ENCODE results near the gene CTSL.

DNA sequence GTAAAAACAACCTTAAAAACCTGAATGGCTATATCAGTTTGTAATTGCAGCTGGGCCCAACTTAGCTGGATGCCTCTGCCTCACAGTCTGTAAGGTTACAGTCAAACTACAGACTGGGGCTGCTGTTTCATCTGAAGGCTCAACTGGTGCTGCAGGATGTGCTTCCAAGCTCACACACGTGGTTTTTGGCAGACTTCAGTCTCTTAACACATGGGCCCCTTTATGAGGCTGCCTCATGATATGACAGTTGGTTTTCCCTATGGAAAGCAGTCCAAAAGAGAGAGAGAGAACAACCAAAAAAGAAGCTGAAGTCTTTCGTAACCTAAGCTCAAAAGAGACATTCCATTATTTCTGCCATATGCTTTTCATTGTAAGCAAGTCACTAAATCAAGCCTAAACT, 27.4 kb downstream of the CTSL start:
- no peak for TF ChIP-seq TOX (CRISPR knock-in tag; IDR thresholded peaks at IDR 0.05; ENCODE audit: borderline replicate concordance)
- no peak for TF ChIP-seq ZNF565 (CRISPR knock-in tag; conservative IDR thresholded peaks at IDR 0.05; ENCODE audit: low read depth)
- no peak for TF ChIP-seq CSDC2 (CRISPR knock-in tag; IDR thresholded peaks at IDR 0.05)
- no peak for TF ChIP-seq ZNF70 (CRISPR knock-in tag; IDR thresholded peaks at IDR 0.05)
- no peak for TF ChIP-seq GLIS3 (CRISPR knock-in tag; IDR thresholded peaks at IDR 0.05)
- TF ChIP-seq, protein P1, sequence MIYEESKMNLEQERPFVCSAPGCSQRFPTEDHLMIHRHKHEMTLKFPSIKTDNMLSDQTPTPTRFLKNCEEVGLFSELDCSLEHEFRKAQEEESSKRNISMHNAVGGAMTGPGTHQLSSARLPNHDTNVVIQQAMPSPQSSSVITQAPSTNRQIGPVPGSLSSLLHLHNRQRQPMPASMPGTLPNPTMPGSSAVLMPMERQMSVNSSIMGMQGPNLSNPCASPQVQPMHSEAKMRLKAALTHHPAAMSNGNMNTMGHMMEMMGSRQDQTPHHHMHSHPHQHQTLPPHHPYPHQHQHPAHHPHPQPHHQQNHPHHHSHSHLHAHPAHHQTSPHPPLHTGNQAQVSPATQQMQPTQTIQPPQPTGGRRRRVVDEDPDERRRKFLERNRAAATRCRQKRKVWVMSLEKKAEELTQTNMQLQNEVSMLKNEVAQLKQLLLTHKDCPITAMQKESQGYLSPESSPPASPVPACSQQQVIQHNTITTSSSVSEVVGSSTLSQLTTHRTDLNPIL (CRISPR knock-in tag; IDR thresholded peaks at IDR 0.05; ENCODE audit: low read depth): no peak
- TF ChIP-seq ZFP3 (CRISPR knock-in tag; IDR thresholded peaks at IDR 0.05): no peak
- TF ChIP-seq, protein P2, sequence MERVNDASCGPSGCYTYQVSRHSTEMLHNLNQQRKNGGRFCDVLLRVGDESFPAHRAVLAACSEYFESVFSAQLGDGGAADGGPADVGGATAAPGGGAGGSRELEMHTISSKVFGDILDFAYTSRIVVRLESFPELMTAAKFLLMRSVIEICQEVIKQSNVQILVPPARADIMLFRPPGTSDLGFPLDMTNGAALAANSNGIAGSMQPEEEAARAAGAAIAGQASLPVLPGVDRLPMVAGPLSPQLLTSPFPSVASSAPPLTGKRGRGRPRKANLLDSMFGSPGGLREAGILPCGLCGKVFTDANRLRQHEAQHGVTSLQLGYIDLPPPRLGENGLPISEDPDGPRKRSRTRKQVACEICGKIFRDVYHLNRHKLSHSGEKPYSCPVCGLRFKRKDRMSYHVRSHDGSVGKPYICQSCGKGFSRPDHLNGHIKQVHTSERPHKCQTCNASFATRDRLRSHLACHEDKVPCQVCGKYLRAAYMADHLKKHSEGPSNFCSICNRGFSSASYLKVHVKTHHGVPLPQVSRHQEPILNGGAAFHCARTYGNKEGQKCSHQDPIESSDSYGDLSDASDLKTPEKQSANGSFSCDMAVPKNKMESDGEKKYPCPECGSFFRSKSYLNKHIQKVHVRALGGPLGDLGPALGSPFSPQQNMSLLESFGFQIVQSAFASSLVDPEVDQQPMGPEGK (CRISPR knock-in tag; IDR thresholded peaks at IDR 0.05; ENCODE audit: borderline replicate concordance): no peak
- TF ChIP-seq ISL1 (CRISPR knock-in tag; IDR thresholded peaks at IDR 0.05): no peak
- TF ChIP-seq SNAI2 (CRISPR knock-in tag; IDR thresholded peaks at IDR 0.05): no peak
- TF ChIP-seq ESRRG (CRISPR knock-in tag; IDR thresholded peaks at IDR 0.05): no peak
- TF ChIP-seq, protein P3, sequence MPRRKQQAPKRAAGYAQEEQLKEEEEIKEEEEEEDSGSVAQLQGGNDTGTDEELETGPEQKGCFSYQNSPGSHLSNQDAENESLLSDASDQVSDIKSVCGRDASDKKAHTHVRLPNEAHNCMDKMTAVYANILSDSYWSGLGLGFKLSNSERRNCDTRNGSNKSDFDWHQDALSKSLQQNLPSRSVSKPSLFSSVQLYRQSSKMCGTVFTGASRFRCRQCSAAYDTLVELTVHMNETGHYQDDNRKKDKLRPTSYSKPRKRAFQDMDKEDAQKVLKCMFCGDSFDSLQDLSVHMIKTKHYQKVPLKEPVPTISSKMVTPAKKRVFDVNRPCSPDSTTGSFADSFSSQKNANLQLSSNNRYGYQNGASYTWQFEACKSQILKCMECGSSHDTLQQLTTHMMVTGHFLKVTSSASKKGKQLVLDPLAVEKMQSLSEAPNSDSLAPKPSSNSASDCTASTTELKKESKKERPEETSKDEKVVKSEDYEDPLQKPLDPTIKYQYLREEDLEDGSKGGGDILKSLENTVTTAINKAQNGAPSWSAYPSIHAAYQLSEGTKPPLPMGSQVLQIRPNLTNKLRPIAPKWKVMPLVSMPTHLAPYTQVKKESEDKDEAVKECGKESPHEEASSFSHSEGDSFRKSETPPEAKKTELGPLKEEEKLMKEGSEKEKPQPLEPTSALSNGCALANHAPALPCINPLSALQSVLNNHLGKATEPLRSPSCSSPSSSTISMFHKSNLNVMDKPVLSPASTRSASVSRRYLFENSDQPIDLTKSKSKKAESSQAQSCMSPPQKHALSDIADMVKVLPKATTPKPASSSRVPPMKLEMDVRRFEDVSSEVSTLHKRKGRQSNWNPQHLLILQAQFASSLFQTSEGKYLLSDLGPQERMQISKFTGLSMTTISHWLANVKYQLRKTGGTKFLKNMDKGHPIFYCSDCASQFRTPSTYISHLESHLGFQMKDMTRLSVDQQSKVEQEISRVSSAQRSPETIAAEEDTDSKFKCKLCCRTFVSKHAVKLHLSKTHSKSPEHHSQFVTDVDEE (CRISPR knock-in tag; IDR thresholded peaks at IDR 0.05): no peak
